ENCODE measurements around the gene NUF2.

- TF ChIP-seq TAF1 (IDR thresholded peaks at IDR 0.05; ENCODE audit: low read depth, low read length) (no peak), SPI1 (IDR thresholded peaks at IDR 0.05; ENCODE audit: low read depth, low read length) (no peak), POLR2AphosphoS5 (IDR thresholded peaks at IDR 0.05; ENCODE audit: low read depth, low read length) (no peak), POLR2A (IDR thresholded peaks at IDR 0.05; ENCODE audit: low read depth, low read length) (no peak)
These were observed 14.1 kb upstream of the NUF2 start for GRCh38 chr1:163307479-163308171.
